HepG2 (cell line): Measurements from ENCODE around the gene LILRB4. TPM values are rescaled to one million over a fixed set of nuclear protein-coding genes. Genes with fewer than 3 reads are reported as not detected.
A peak's percentile ranks its signal among the peaks of the same experiment; 100 is the strongest.

Experiments used
- CBX1 ChIP-seq: IDR thresholded peaks from one replicate; pipeline ENCODE4 v1.6.1; 2016; ENCODE audit warnings: antibody characterized with exemption, low read depth
- FOXM1 ChIP-seq: sonication (generic); formaldehyde crosslinking; IDR thresholded peaks from 2 replicates; pipeline ENCODE4 v1.5.0; 2020; ENCODE audit warnings: missing genetic modification reagents
- GTF3A ChIP-seq: sonication (generic); formaldehyde crosslinking; conservative IDR thresholded peaks from 2 replicates; pipeline ENCODE4 v1.4.0; 2020; ENCODE audit warnings: mild to moderate bottlenecking, missing genetic modification reagents
- HMGA1 ChIP-seq: sonication (generic); formaldehyde crosslinking; conservative IDR thresholded peaks from 2 replicates; pipeline ENCODE4 v1.4.0; 2020; ENCODE audit warnings: missing genetic modification reagents
- MAFG ChIP-seq: sonication (generic); formaldehyde crosslinking; IDR thresholded peaks from 2 replicates; pipeline ENCODE4 v1.5.1; 2020; ENCODE audit warnings: mild to moderate bottlenecking, missing genetic modification reagents
- MXD1 ChIP-seq: sonication (generic); formaldehyde crosslinking; IDR thresholded peaks from 2 replicates; pipeline ENCODE4 v1.4.0; 2020; ENCODE audit warnings: mild to moderate bottlenecking, missing genetic modification reagents
- MXI1 ChIP-seq: IDR thresholded peaks from 3 replicates; pipeline ENCODE4 v1.6.1; 2012; ENCODE audit warnings: low read depth, low read length, inconsistent platforms, borderline replicate concordance
- MYPOP ChIP-seq: sonication (generic); formaldehyde crosslinking; IDR thresholded peaks from 2 replicates; pipeline ENCODE4 v1.8.1; 2023; ENCODE audit warnings: mild to moderate bottlenecking, moderate library complexity, missing genetic modification reagents
- NFAT5 ChIP-seq: sonication (generic); formaldehyde crosslinking; IDR thresholded peaks from 2 replicates; pipeline ENCODE4 v1.4.0; 2020; ENCODE audit warnings: missing genetic modification reagents
- NFKBIZ ChIP-seq: IDR thresholded peaks from 2 replicates; pipeline ENCODE4 v1.6.1; 2018; ENCODE audit warnings: missing genetic modification reagents, missing compliant biosample characterization
- PAF1 ChIP-seq: IDR thresholded peaks from 2 replicates; pipeline ENCODE4 v1.6.1; 2016; ENCODE audit warnings: missing genetic modification reagents, missing compliant biosample characterization
- PBX2 ChIP-seq: IDR thresholded peaks from 2 replicates; pipeline ENCODE4 v1.6.1; 2016; ENCODE audit warnings: control low read depth
- PPARG ChIP-seq: conservative IDR thresholded peaks from 2 replicates; pipeline ENCODE4 v1.6.1; 2016; ENCODE audit warnings: missing biosample characterization, missing genetic modification reagents
- RELA ChIP-seq: sonication (generic); formaldehyde crosslinking; IDR thresholded peaks from 2 replicates; pipeline ENCODE4 v1.4.0; 2020; ENCODE audit warnings: missing genetic modification reagents
- RFXANK ChIP-seq: IDR thresholded peaks from 2 replicates; pipeline ENCODE4 v1.6.1; 2016
- RXRB ChIP-seq: IDR thresholded peaks from 2 replicates; pipeline ENCODE4 v1.6.1; 2016; ENCODE audit warnings: borderline replicate concordance, missing genetic modification reagents, missing compliant biosample characterization
- XBP1 ChIP-seq: sonication (generic); formaldehyde crosslinking; IDR thresholded peaks from 2 replicates; pipeline ENCODE4 v1.5.0; 2020; ENCODE audit warnings: missing genetic modification reagents
- YEATS4 ChIP-seq: sonication (generic); formaldehyde crosslinking; IDR thresholded peaks from 2 replicates; pipeline ENCODE4 v1.4.0; 2020; ENCODE audit warnings: missing genetic modification reagents, borderline replicate concordance
- ZFP37 ChIP-seq: sonication (generic); formaldehyde crosslinking; IDR thresholded peaks from 2 replicates; pipeline ENCODE4 v1.4.0; 2020; ENCODE audit warnings: missing genetic modification reagents, borderline replicate concordance
- ZIK1 ChIP-seq: sonication (generic); formaldehyde crosslinking; IDR thresholded peaks from 2 replicates; pipeline ENCODE4 v1.5.0; 2020; ENCODE audit warnings: mild to moderate bottlenecking, low read depth, missing genetic modification reagents, borderline replicate concordance
- ZNF121 ChIP-seq: sonication (generic); formaldehyde crosslinking; IDR thresholded peaks from 2 replicates; pipeline ENCODE4 v1.5.0; 2020; ENCODE audit warnings: mild to moderate bottlenecking, missing genetic modification reagents
- ZNF234 ChIP-seq: sonication (generic); formaldehyde crosslinking; conservative IDR thresholded peaks from 2 replicates; pipeline ENCODE4 v1.5.1; 2020; ENCODE audit warnings: mild to moderate bottlenecking, missing genetic modification reagents
- ZNF350 ChIP-seq: sonication (generic); formaldehyde crosslinking; IDR thresholded peaks from 2 replicates; pipeline ENCODE4 v1.4.0; 2020; ENCODE audit warnings: mild to moderate bottlenecking, low read depth, missing genetic modification reagents, borderline replicate concordance
- ZNF777 ChIP-seq: sonication (generic); formaldehyde crosslinking; IDR thresholded peaks from 2 replicates; pipeline ENCODE4 v1.4.0; 2020; ENCODE audit warnings: missing genetic modification reagents
- ZNF782 ChIP-seq: sonication (generic); formaldehyde crosslinking; IDR thresholded peaks from 2 replicates; pipeline ENCODE4 v1.4.0; 2020; ENCODE audit warnings: missing genetic modification reagents, mild to moderate bottlenecking, borderline replicate concordance
- ZSCAN9 ChIP-seq: IDR thresholded peaks from 2 replicates; pipeline ENCODE4 v1.6.1; 2016; ENCODE audit warnings: borderline replicate concordance
- polyA plus RNA-seq, 8 experiments: library from polyadenylated mRNA; depleted of rRNA in 3 of 8; stranded (reverse) in 7 of 8; unstranded in 1 of 8; fragments of >200 nt; fragmentation: Illumina TruSeq in 4 of 8; extraction: Trizol in 4 of 8; gene quantifications; 2 replicates each; pipeline versions ENCODE4 v1.2.1 to v1.2.3, GENCODE V29; 2011 to 2016; ENCODE audit warnings: low read depth in 4 of 8, missing spikeins in 1 of 8, mixed read lengths in 1 of 8; ENCODE audit not compliant: insufficient read depth in 1 of 8
- total RNA-seq, 5 experiments: library from RNA; depleted of rRNA; stranded (reverse); fragments of >200 nt; fragmentation: Illumina TruSeq; extraction: Trizol; gene quantifications; 2 replicates each; pipeline ENCODE4 v1.2.3, GENCODE V29; 2016; ENCODE audit warnings: low read depth in 1 of 5

Gene LILRB4
- total and polyA plus RNA-seq, 2 of the 13 experiments (the other 11 are each of a cell fraction or from before 2014, with no cell fraction given): not detected

- 0 out of 2 replicates have a peak, but pooled peaks have one; percentile 57 for TF ChIP-seq NFKBIZ (CRISPR knock-in tag)
- peak; percentile 35; the same call in 1 of the 2 replicates for TF ChIP-seq ZNF777 (CRISPR knock-in tag)
- 0 out of 2 replicates have a peak, but pooled peaks have one; percentile 48 for TF ChIP-seq MXD1 (CRISPR knock-in tag)
- TF ChIP-seq FOXM1 (CRISPR knock-in tag): no peak
- no peak for TF ChIP-seq ZNF782 (CRISPR knock-in tag)
- TF ChIP-seq MYPOP: no peak
- TF ChIP-seq PPARG (CRISPR knock-in tag): 0 out of 2 replicates have a peak, but pooled peaks have one; percentile 30
- TF ChIP-seq MAFG (CRISPR knock-in tag): no peak
- TF ChIP-seq ZNF234 (CRISPR knock-in tag): no peak
- TF ChIP-seq ZFP37: peak; percentile 95
- TF ChIP-seq HMGA1: no peak
- TF ChIP-seq GTF3A: no peak
- TF ChIP-seq ZNF350 (CRISPR knock-in tag): no peak
- no peak for TF ChIP-seq ZNF121 (CRISPR knock-in tag)
- TF ChIP-seq YEATS4 (CRISPR knock-in tag): no peak
- peak; percentile 53; the same call in 1 of the 2 replicates for TF ChIP-seq RXRB
- TF ChIP-seq XBP1 (CRISPR knock-in tag): 0 out of 2 replicates have a peak, but pooled peaks have one; percentile 44
- TF ChIP-seq ZIK1: no peak
- TF ChIP-seq RFXANK (CRISPR knock-in tag): peak; percentile 62; the same call in 1 of the 2 replicates
- peak; percentile 95 for TF ChIP-seq ZSCAN9 (CRISPR knock-in tag)
- TF ChIP-seq RELA: no peak
- no peak for TF ChIP-seq PBX2
- TF ChIP-seq MXI1: no peak
- TF ChIP-seq NFAT5: peak; percentile 36; the same call in 1 of the 2 replicates
- TF ChIP-seq PAF1 (CRISPR knock-in tag): no peak
- TF ChIP-seq CBX1: no peak
Measured at GRCh38 chr19:54684527-54684926, 21.7 kb downstream of the LILRB4 start (continued).
